Posterior vena cava (tissue), 2 donors: ENCODE results near the gene KHDRBS1. TPM values are rescaled to one million over a fixed set of nuclear protein-coding genes. Genes with fewer than 3 reads are reported as not detected.
"Not testable (repeated sequence)": the region's sequence is repeated elsewhere in the genome, so short reads cannot be mapped to it uniquely, and the experiment has no call there.

ENCODE experiments used
- DNase-seq: peaks from one replicate; pipeline ENCODE4 v3.0.0-alpha.2; 2020; ENCODE audit warnings: low spot score
- intact Hi-C, 2 donors: fragments of 100-400 bp; cut with DNase I; formaldehyde crosslinking; loops; one replicate each; pipeline versions ENCODE4 v1.14.1 to v1.14.2; 2022 to 2023
- total RNA-seq, 2 donors: library from RNA; stranded (reverse); fragmentation: NEBNext Ultra II Directional; extraction: Animal tissue kit (Norgen Biotek cat#: 25700); gene quantifications; one replicate each; pipeline ENCODE4 v1.2.1, GENCODE V29; 2021
- donor health status: DM: yes; HTN: yes; CAD: no.
- donor health status: DM: yes; HTN: yes; CAD: no.

The KHDRBS1 gene
- total RNA-seq, 2 donors from 2014 or later = 68.8 to 71.5 TPM

DNA sequence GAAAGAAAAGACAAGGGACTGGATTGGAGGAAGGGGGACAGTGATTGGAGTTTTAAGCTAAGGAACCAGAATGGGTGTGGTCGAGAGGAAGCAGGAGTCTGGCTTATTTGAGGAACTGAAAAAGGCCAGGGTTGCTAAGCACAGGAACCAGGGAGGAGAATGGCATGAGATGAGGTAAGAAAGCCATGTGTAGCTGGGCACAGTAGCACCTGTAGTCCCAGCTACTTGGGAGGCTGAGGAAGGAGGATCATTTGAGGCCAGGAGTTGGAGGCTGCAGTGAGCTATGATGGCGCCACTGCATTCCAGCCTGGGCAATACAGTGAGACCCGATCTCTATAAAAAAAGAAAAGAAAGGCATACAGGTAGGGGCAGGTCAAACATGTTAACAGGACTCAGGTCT, 8.1 kb upstream of the KHDRBS1 start:
- intact Hi-C loops = no loop called here
- DNase-seq = no peak

DNA sequence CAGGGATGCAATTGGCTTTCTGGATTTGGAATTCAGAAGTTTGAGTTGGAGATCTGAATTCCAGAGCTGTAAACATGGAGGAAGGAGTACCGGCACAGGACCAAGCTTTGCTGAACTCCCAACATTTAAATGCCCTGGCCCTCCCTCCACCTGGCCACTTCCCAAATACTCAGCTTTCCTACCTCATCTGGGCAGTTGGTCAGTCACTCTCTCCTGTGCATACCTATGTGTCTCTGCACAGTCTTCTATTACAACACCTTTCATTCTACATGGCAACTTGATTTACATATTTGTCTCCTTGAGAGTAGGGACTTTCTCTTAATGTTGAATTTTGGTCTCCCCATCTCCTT, 6.1 kb upstream of the KHDRBS1 start:
- DNase-seq = no peak
- intact Hi-C loops = no loop called here

DNA sequence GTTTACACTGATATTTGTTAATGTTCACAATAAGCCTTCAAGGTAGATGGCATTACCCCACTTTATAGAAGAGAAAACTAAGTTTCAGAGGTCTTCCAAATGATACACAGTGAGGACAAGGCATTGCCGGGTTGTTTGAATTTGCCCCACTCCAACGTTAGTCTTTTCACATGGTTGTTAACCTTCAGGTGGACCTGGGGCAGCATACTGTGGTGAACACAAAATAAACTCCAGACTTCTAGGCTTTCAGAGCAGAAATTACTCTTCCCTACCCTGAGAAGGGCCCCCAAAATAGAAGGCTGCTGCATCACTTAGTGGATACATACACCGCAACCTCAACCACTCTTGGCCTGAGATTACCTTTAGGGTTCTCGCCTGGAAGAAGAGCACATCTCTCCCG, 3.4 kb upstream of the KHDRBS1 start:
- intact Hi-C loops = no loop called here
- DNase-seq = no peak

DNA sequence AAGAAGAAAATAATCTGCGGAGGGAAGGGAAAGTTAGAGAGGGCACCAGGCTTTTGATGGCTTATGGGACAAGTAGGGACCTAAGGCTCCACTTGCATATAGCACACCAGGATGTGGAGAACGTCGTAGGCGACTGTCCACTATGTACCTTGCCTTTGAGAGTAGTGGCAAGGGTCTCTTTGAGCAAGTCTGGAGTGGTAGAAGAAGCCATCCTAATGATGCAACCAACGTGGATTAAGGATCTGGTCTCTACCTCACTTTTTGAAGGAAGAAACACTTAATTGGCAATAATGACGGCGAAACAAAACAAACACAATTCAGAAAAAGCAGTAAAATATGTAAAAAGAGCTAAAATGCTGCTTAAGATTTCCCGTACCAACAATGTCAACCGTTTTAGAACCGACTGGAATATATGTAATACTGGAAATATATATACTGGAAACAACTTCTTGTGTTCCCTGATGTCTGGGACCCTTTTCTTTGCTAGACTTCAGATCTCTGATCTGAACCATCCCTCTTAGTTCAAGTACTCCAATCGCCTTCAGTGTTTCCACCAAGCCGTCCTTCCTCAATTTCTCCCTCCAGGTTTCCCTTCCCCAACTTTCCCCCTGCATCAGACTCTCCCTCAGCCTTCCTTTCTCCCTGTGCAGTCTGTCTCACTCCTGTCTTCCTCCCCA, 821 bp upstream of the KHDRBS1 start:
- intact Hi-C loops = no loop called here
- DNase-seq = no peak

DNA sequence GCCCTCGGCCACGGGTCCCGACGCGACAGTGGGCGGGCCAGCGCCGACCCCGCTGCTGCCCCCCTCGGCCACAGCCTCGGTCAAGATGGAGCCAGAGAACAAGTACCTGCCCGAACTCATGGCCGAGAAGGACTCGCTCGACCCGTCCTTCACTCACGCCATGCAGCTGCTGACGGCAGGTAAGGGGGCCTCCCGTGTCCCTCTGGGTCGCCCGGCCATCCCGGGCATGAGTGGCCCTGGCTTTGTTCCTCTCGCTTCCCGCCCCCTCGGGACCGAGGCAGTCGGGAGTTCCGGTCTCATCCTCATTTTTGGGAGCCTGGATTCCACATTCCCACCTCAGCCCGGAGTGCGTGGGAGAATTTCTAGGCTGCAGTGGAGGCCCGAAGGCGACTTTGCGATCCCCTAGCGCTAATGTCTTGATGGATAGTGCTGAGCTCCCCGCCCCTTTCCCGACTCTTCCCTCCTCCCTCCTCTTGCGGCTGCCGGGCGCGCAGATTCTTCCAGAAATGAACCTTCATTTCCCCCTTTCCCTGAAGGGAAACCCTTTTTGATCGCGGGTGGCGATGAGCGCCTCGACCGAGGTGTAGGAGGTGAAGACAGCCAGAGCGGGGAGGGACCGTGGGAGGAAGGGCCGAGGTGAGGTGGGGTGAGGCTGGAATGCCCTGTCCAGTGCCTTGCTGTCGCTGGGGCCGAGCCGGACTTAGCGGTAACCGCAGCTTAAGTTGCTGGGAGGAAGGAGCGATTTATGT, 705 bp downstream of the KHDRBS1 start:
- intact Hi-C loops = no loop called here
- DNase-seq = peak; percentile 86

DNA sequence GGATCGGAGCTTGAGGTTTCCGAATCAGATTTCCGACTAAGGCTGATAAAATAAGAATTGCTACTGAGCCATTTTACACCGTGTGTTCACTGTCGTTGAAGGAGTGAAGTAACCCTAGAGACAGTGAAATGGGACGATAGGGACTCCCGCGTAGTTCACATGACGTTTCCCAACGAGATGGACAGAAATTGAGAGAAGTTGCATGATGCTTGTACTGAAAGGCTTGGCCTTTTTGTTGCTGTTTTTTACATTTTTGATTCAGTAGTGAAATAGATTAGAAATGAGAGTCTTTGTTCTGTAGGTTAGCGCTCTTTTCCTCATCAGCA, 1.2 kb downstream of the KHDRBS1 start:
- DNase-seq = no peak
- intact Hi-C loops = no loop called here

DNA sequence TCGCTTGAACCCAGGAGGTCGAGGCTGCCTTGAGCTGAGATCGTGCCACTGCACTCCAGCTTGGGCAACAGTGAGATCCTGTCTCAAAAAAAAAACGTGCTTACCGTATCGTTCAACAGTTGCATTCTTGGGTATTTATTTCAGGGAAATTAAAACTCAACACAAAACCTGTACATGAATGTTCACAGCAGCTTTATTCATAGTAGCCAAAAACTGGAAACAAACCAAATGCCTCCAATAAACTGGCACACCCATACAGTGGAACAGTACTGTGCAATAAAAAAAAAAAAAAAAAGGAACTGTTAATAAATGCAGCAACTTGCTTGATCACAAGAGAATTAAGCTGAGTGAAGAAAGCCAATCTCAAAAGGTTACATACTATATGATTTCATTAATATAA, 6.7 kb downstream of the KHDRBS1 start:
- intact Hi-C loops = no loop called here
- DNase-seq = no peak

DNA sequence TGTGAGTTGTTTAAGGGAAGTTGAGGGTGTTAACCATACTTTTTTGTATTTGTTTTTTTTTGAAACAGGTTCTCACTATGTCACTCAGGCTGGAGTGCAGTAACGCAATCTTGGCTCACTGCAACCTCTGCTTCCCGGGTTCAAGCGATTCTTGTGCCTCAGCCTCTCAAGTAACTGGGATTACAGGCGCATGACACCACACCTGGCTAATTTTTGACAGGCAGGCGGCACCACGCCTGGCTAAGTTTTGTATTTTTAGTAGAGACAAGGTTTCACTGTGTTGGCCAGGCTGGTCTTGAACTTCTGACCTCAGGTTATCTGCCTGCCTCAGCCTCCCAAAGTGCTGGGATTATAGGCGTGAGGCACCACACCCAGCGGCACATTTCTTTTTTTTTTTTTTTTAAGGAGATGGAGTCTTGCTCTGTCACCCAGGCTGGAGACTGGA, 7.9 kb downstream of the KHDRBS1 start:
- DNase-seq, intact Hi-C loops: not testable (repeated sequence)

DNA sequence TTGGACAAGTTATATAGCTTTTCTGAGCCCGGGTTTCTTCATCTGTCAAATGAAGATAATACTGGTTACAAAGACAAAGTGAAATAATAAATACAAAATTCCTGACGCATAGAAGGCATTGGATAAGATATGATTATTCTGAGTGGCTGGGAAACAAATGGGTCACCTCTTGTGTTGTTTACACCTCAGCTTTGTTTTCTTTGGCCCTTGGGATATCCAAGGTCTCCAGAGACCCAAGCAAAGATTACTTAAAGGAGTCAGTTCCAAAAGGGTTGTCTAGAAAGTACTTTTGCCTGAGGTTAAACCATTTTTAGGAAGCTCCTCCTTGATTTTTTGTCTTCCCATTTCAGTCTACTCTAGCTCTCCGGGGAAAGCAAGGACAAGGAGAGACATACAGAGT, 9.7 kb downstream of the KHDRBS1 start:
- intact Hi-C loops = no loop called here
- no peak for DNase-seq

DNA sequence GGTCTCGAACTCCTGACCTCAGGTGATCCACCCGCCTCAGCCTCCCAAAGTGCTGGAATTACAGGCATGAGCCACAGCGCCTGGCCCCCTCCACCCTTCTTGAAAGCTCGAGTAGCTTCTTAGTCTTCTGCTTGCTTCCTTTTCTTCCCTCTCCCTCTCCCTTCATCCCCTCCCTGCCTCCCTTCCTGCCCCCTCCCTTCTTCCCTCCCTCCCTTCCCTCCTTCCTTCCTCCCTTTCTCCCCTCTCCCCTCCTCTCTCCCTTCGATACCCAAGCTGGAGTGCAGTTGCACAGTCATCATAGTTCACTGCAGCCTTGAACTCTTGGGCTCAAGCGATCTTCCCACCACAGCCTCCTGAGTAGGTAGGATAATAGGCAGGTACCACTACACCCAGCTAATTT, 11.8 kb downstream of the KHDRBS1 start:
- DNase-seq = no peak
- intact Hi-C loops = no loop called here

DNA sequence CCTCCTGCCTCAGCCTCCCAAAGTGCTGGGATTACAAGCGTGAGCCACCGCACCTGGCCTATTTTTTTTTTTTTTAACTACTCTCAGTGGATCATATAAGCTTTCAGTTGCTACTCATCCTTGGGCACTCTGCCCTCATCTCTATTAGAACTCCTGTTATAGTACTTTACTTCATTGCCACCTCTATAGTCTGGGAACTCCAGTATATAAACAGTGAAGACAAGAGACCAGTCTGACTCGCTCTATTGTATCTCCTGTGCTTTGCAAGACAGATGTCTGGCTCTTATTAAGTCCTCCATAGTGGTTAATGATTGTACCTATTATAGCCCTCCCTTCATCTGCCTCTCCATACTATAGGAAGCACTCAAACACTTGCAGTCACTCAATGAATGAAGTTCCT, 15.1 kb downstream of the KHDRBS1 start:
- DNase-seq = no peak
- intact Hi-C loops = no loop called here

DNA sequence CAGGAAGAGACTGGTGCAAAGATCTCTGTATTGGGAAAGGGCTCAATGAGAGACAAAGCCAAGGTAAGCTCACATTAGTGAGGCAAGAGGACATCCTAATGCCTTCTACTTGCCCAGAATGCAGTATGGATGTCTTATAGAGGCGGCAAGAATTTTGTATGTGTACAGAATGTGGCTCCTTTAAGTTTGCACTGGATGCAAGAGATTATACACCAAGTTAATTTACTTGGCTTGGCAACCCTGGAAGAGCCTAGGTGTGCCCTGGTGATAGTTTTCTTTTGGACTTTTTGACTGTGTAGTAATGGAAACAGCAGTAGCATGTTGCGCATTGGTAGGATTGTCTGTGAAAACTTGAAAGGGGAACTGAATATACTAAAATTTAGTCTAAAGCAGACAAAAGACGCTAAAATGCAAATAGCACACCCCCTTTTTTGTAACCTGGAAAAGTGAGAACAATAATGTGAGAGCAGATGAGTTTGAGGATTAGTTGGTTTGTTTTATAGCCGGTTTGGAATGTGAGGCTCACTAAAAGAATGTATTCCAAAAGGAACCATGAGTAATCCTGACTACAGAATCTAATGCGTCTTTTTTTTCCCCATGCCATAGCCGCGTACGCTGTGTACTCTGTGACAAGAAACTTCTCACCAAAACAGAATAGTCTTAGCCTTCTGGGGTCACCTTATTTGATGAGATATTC, 18.1 kb downstream of the KHDRBS1 start:
- intact Hi-C loops = no loop called here
- no peak for DNase-seq

DNA sequence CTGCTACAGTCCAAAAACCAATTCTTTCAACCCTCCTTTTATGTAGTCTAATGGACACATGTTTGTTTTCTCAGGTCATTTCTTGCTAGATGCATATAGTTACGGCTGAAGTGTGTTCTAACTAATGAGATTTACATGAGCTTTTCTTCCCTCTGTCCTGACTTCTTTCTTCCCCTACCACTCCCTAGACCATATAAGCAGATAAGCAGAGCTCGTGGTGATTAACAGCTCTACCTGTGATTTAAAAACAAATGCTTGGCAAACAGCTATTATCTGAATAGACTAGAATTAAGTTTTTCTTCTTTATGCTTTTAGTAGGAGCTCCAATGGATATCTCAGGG, 18.6 kb downstream of the KHDRBS1 start:
- intact Hi-C loops = no loop called here
- no peak for DNase-seq

DNA sequence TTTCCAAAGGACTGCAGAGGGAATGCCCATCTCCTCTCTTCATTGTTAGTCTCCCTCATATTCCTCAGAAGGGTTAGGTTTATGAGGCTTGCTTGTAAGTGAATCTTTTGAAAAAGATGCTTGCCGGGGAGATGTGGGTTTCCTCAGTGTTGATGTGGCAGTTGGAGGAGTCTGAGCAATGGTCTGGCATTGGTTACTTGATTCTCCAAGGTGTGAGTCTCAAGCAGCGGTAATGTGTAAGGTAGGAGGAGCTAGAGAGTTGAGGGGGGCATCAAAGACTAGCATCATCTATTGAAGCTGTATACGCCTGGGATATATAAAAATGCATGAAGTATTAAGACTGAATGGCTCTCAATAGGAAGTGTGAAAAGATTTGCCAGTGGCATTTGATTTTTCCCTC, 21.5 kb downstream of the KHDRBS1 start:
- intact Hi-C loops = no loop called here
- DNase-seq = no peak

DNA sequence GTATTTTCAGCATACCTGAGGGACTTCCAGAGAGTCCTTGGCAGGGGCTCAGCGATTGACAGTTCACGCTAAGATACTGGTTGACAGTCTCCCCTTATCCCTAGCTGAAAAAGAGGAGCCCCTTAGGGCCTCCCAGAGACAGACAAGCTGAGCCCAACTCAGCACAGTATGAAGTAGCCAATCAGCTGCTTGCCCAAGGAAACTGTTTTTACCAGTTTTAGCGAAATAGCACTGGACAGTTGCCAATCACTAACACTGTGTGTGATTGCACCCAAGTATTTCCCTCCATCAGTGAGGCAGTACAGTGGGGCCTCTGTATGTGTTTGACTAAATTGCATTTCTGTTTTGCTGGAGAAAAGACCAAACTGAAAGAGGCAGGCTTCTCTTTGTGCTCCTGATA, 27.0 kb downstream of the KHDRBS1 start:
- intact Hi-C loops = no loop called here

DNA sequence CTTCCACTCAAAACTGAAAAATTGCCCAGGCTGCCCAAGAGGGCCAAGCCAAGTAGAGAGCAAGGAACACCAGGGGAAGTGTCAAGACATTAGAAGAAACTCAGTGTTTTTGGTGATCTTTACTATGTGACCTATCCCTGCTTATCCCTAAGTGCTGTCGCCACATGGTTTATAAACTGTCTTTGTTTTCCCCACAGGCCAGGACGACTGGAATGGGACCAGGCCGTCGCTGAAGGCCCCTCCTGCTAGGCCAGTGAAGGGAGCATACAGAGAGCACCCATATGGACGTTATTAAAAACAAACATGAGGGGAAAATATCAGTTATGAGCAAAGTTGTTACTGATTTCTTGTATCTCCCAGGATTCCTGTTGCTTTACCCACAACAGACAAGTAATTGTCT, 28.7 kb downstream of the KHDRBS1 start:
- DNase-seq = no peak
- intact Hi-C loops = no loop called here

More for the DNA sequence above, 27.0 kb downstream of the KHDRBS1 start:
- DNase-seq = no peak

DNA sequence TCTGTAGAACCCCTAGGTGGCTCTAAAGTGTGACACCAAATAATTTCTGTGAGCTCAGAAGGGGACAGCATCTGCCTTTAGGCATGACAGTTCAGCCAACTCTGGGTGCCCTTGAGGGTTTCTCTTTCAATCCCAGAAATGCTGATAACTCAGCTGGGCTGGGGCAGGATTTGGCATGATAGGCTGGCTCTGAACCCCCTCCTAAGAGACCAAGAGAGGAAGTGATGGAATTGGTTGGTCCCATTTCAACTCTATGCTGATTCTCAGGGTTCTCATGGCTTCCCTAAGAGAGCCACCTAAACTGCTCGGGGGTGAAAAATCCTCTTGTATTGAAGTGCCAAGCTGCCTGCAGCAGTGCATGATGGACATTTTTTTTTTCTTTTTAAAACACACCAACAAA, 30.6 kb downstream of the KHDRBS1 start:
- intact Hi-C loops = no loop called here
- no peak for DNase-seq

DNA sequence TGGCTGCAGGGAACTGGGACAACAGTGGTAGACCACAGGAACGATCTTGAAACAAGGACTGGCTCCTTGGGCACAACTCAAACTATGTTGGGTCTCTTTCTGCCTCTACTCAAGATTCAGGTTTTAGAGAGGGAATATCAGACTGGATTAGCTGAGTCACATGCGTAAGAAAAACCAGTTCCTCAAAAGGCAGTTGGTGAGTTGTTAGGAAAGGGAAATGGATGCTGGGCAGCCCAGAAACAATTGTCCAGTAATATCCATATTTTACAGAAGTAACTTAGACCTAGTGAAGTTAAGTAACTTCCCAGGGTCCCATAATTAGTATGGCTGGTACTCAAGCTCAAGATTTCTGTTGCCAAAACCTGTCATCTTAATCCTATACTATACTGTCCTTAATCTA, 32.1 kb downstream of the KHDRBS1 start:
- intact Hi-C loops = no loop called here
- DNase-seq = no peak

DNA sequence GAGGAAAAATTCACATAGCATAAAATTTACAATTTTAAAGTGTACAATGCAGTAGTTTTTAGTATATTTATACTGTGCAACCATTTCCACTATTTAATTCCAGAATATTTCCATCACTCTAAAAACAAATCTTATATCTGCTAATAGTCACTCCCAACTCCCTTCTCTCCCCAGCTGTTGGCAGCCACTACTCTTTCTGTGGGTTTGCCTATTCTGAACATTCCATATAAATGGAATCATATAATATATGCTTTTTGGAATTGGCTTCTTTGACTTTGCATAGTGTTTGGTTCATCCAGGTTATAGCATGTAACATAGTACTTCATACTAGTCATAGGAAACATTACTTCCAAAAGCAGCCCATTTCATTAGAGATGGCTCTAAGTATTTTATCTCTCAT, 34.0 kb downstream of the KHDRBS1 start:
- intact Hi-C loops = no loop called here
- no peak for DNase-seq

DNA sequence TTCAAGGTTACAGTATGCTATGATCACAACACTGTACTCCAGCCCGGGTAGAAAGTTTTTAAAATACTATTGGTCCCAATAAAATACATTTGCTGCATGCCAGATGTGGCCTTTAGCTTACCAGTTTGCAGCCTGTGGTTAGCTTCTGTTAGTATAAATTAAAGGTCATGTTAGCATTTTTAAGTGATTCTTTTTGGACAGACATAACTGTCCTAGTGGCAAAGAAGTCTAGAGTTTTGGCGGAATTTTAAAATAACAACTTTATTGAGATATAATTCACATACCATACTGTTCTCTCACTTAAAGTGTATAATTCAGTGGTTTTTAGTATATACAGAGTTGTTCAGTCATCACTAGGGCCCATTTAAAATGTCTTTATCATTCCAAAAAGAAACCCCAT, 34.8 kb downstream of the KHDRBS1 start:
- intact Hi-C loops = no loop called here
- DNase-seq = no peak

DNA sequence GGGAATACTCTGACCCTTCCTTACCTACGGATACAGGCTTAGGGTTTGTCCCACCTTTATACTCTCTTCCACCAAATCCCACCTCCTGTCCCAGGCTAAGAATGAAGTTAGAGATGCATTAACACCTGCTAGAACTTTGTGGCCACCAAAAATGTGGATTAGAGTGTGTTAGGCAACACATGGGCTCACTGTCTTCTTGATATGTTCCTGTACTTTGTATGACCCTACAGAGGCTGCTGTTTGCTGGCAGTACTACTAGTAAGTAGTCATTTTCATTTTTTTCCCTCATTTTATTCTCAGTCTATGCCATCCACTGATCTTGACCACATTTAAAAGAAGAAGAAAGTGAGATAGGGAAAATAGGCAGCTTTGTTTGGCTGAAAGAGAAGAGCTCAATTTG, 38.0 kb downstream of the KHDRBS1 start:
- DNase-seq = no peak
- intact Hi-C loops = no loop called here
